Ovary (tissue), 3 donors: ENCODE measurements around the gene COX15.

ENCODE experiments used
- CTCF ChIP-seq, 3 donors: fragments of 450-650 bp in 2 of 3; fragments of 200-600 bp in 1 of 3; IDR thresholded peaks; one replicate each; pipeline versions ENCODE4 v1.5.1 to v1.8.0; 2016 to 2022; ENCODE audit warnings: antibody characterized with exemption in 3 of 3, mild to moderate bottlenecking in 1 of 3
- EP300 ChIP-seq: sonication (generic); formaldehyde crosslinking; IDR thresholded peaks from one replicate; pipeline ENCODE4 v1.6.1; 2017; ENCODE audit warnings: antibody characterized with exemption
- donor health status: DM: no; HTN: no; CAD: no.

- TF ChIP-seq CTCF (IDR thresholded peaks at IDR 0.05) (no peak), EP300 (no peak)
Observed at GRCh38 chr10:99758211-99758891, 26.4 kb upstream of the COX15 start.
